Fibroblast of lung (primary cell): ENCODE data around the gene EFNA5. TPM values are rescaled to one million over a fixed set of nuclear protein-coding genes. Genes with fewer than 3 reads are reported as not detected.

Source experiments
- DNase-seq, 2 donors: peaks; one replicate each; pipeline versions ENCODE4 v3.0.0 to v3.0.0-alpha.2; 2010; ENCODE audit warnings: low read depth in 2 of 2
- H2AFZ ChIP-seq: 2 replicates; pipeline ENCODE4 v1.5.1; 2012; ENCODE audit warnings: low read length, control low read depth, inconsistent platforms
- H3K27ac ChIP-seq: 2 replicates; pipeline ENCODE4 v1.5.1; 2011; ENCODE audit warnings: low read length, control low read depth; ENCODE audit not compliant: insufficient read depth
- H3K27me3 ChIP-seq: 2 replicates; pipeline ENCODE4 v1.5.1; 2011; ENCODE audit warnings: mild to moderate bottlenecking, low read length; ENCODE audit not compliant: control insufficient read depth, insufficient read depth
- H3K36me3 ChIP-seq: 2 replicates; pipeline ENCODE4 v1.5.1; 2011; ENCODE audit warnings: low read length; ENCODE audit not compliant: control insufficient read depth, insufficient read depth
- H3K4me1 ChIP-seq: 2 replicates; pipeline ENCODE4 v1.5.1; 2011; ENCODE audit warnings: low read length; ENCODE audit not compliant: control insufficient read depth, insufficient read depth; ENCODE audit errors: extremely low read depth
- H3K4me2 ChIP-seq: 2 replicates; pipeline ENCODE4 v1.5.1; 2011; ENCODE audit warnings: low read length, control low read depth; ENCODE audit not compliant: insufficient read depth; ENCODE audit errors: extremely low read depth
- H3K4me3 ChIP-seq, 4 experiments: fragments of 200-600 bp in 1 of 4; sonication (generic) in 1 of 4; replicated peaks in 1 of 4; 2 replicates each; pipeline ENCODE4 v1.5.1; 2011 to 2016; ENCODE audit warnings: low read length in 4 of 4, low read depth in 3 of 4, mild to moderate bottlenecking in 3 of 4, control low read depth in 2 of 4, inconsistent platforms in 1 of 4, mixed read lengths in 1 of 4; ENCODE audit not compliant: insufficient read depth in 1 of 4; ENCODE audit errors: control extremely low read depth in 1 of 4
- H3K79me2 ChIP-seq: 2 replicates; pipeline ENCODE4 v1.5.1; 2012; ENCODE audit warnings: mild to moderate bottlenecking, low read length, inconsistent platforms; ENCODE audit not compliant: control insufficient read depth, insufficient read depth
- H3K9ac ChIP-seq: 2 replicates; pipeline ENCODE4 v1.5.1; 2011; ENCODE audit warnings: mild to moderate bottlenecking, low read length, control low read depth; ENCODE audit not compliant: insufficient read depth
- H3K9me3 ChIP-seq: 2 replicates; pipeline ENCODE4 v1.5.1; 2012; ENCODE audit warnings: low read depth, low read length; ENCODE audit not compliant: control insufficient read depth, insufficient read depth
- H4K20me1 ChIP-seq: 2 replicates; pipeline ENCODE4 v1.5.1; 2011; ENCODE audit warnings: low read length; ENCODE audit not compliant: control insufficient read depth, insufficient read depth; ENCODE audit errors: extremely low read depth
- EZH2 ChIP-seq: IDR thresholded peaks from 2 replicates; pipeline ENCODE4 v1.5.1; 2012; ENCODE audit warnings: low read length, control low read depth, mild to moderate bottlenecking; ENCODE audit errors: missing control alignments
- polyA plus RNA-seq, 2 donors: library from polyadenylated mRNA; depleted of rRNA in 1 of 2; stranded (reverse) in 1 of 2; unstranded in 1 of 2; fragments of >200 nt; gene quantifications; 2 replicates each; pipeline ENCODE4 v1.2.1, GENCODE V29; 2011 to 2012; ENCODE audit warnings: missing spikeins in 1 of 2
- total RNA-seq: library from RNA; depleted of rRNA; stranded (reverse); fragments of >200 nt; gene quantifications from 2 replicates; pipeline ENCODE4 v1.2.1, GENCODE V29; 2014
- TF ChIP-seq, protein P1 (sequence below), 2 donors: IDR thresholded peaks in 1 of 2; conservative IDR thresholded peaks in 1 of 2; 1 replicate in 1 of 2; 2 replicates in 1 of 2; pipeline ENCODE4 v1.5.1; 2011 to 2012; ENCODE audit warnings: low read length in 2 of 2, control low read depth in 1 of 2, inconsistent platforms in 1 of 2, low read depth in 1 of 2, mild to moderate bottlenecking in 1 of 2

Gene EFNA5
- total and polyA plus RNA-seq, 2 donors (not counting 1 experiment from before 2014, with no cell fraction given): 3.5 to 3.7 TPM

DNA sequence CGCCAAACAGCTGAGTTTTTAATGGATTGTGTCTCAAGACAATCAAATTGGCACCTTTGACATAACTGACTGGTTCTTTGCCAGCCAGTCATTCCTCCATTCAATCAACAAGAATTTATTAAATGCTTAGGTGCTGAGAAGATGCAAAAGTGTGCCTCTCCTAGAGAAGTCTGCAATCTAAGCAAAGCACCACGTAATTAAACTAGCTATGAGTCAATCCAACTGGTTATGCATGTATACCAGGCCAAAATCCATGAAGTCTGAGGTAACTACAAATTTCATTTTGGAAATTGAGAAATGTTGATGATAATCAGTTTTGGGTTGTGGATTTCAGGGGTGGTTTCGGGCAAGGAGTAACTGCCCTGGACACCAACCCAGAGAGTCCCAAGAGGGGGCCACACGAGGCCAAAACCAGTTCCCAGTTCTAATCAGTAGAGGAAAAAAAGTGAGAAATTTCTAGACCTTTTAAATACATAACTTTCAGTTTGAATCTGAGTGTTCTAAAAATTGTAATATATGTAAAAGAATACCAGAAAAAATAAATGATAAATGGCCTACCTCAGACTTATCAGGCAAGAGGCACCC, 92.6 kb downstream of the EFNA5 start:
- H3K9me3 ChIP-seq: no peaks in the 10 kb centered on the region
- no peak overlapping the region for H3K27ac ChIP-seq
- H3K27me3 ChIP-seq: no peaks in the 10 kb centered on the region
- no peaks in the 10 kb centered on the region for H3K36me3 ChIP-seq
- H4K20me1 ChIP-seq: no peaks in the 10 kb centered on the region
- no peak overlapping the region for H2AFZ ChIP-seq
- no peaks in the 10 kb centered on the region for H3K79me2 ChIP-seq
- H3K4me3 ChIP-seq: no peak overlapping the region
- peak in 1 of 2 donors; percentile 26 for DNase-seq
- no peak overlapping the region for H3K9ac ChIP-seq
- H3K4me2 ChIP-seq: no peak overlapping the region
- no peaks in the 10 kb centered on the region for H3K4me1 ChIP-seq
- TF ChIP-seq EZH2: no peak
- TF ChIP-seq, protein P1, sequence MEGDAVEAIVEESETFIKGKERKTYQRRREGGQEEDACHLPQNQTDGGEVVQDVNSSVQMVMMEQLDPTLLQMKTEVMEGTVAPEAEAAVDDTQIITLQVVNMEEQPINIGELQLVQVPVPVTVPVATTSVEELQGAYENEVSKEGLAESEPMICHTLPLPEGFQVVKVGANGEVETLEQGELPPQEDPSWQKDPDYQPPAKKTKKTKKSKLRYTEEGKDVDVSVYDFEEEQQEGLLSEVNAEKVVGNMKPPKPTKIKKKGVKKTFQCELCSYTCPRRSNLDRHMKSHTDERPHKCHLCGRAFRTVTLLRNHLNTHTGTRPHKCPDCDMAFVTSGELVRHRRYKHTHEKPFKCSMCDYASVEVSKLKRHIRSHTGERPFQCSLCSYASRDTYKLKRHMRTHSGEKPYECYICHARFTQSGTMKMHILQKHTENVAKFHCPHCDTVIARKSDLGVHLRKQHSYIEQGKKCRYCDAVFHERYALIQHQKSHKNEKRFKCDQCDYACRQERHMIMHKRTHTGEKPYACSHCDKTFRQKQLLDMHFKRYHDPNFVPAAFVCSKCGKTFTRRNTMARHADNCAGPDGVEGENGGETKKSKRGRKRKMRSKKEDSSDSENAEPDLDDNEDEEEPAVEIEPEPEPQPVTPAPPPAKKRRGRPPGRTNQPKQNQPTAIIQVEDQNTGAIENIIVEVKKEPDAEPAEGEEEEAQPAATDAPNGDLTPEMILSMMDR (conservative IDR thresholded peaks at IDR 0.05 in 1 of 2, IDR thresholded peaks at IDR 0.05 in 1 of 2; ENCODE audit: low read depth in 1 of 2, low read length in 2 of 2): no peak

DNA sequence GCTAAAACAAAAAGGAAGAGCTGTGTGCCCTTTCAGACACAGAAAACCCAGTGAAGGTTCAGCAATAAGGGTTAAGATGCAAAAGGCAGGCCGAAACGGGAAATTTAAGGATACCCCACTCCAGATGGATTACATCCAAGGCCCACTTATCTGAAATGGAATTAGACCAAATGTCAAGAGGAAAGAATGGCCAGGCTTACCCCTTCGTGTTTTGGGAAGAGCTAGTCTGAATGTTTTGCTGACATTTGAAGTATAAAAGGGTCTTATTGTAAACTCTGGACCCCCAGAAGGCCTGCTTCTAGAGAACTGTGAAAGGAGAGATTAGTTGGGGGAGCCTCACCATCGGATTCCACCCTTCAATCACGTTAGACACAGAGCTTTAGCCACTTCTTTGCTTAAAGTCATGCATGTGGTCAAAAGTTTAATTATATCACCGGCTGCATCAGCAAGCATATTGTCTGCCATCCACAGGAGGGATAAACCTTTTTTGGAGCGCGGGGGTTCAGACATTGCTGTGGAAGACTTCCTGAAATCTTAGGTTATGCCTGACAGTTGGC, 93.3 kb downstream of the EFNA5 start:
- DNase-seq: no peak
- TF ChIP-seq, protein P1 (conservative IDR thresholded peaks at IDR 0.05 in 1 of 2, IDR thresholded peaks at IDR 0.05 in 1 of 2; ENCODE audit: low read depth in 1 of 2, low read length in 2 of 2): no peak
- no peak for TF ChIP-seq EZH2
- no peaks in the 10 kb centered on the region for H3K4me1 ChIP-seq
- no peak overlapping the region for H3K4me3 ChIP-seq
- no peaks in the 10 kb centered on the region for H3K9me3 ChIP-seq
- no peaks in the 10 kb centered on the region for H4K20me1 ChIP-seq
- no peaks in the 10 kb centered on the region for H3K36me3 ChIP-seq
- H3K27ac ChIP-seq: no peak overlapping the region
- H3K9ac ChIP-seq: no peak overlapping the region
- H3K27me3 ChIP-seq: no peaks in the 10 kb centered on the region
- H2AFZ ChIP-seq: no peak overlapping the region
- no peaks in the 10 kb centered on the region for H3K79me2 ChIP-seq
- H3K4me2 ChIP-seq: no peak overlapping the region

DNA sequence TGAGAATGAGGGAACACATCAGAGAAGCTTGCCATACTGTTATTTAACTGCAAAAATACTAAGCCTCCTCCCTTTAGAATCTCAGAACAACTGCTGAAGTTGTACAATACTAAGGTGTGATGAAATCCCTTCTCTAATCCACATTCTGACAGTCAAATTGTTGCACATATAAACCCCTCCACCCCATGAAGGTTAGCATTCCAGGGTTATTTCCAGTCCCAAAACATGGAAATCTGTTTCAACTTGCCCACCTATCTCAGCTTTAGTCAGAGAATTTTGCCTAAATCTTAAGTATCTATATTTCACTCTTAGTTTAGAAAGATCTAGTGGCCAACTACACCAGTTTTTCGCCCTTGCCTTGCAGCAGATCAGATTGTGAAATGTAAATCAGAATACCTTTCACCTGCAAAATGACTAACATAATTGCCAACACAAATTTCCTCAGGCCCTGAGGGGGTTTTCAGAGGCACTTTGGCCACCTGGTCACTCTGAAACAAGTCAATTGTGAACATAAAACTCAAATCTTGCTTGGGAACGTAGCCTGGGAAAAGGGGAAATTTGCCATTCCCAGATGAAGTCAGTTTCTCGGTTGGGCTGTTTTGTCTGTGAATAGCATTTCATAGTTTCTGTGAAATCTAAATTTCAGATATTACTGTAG, 93.9 kb downstream of the EFNA5 start:
- H3K79me2 ChIP-seq: no peaks in the 10 kb centered on the region
- no peak for TF ChIP-seq EZH2
- TF ChIP-seq, protein P1 (conservative IDR thresholded peaks at IDR 0.05 in 1 of 2, IDR thresholded peaks at IDR 0.05 in 1 of 2; ENCODE audit: low read depth in 1 of 2, low read length in 2 of 2): no peak
- DNase-seq: no peak

More for the DNA sequence above, 93.9 kb downstream of the EFNA5 start:
- no peak overlapping the region for H3K9ac ChIP-seq
- H3K4me3 ChIP-seq: no peak overlapping the region
- no peaks in the 10 kb centered on the region for H3K9me3 ChIP-seq
- H4K20me1 ChIP-seq: no peaks in the 10 kb centered on the region
- no peak overlapping the region for H3K27ac ChIP-seq
- H2AFZ ChIP-seq: no peak overlapping the region
- H3K4me2 ChIP-seq: no peak overlapping the region
- no peaks in the 10 kb centered on the region for H3K27me3 ChIP-seq
- H3K4me1 ChIP-seq: no peaks in the 10 kb centered on the region
- no peaks in the 10 kb centered on the region for H3K36me3 ChIP-seq
